SK-N-SH (cell line): Measurements from ENCODE around the gene KCND3. TPM values are rescaled to one million over a fixed set of nuclear protein-coding genes. Genes with fewer than 3 reads are reported as not detected.

Source experiments
- CTCF ChIA-PET: fragments of 300-600, 350-600 bp; formaldehyde crosslinking; extraction: SDS; loops from one replicate; lab custom pipeline; 2021; lab: Yijun Ruan, JAX
- POLR2A ChIA-PET: fragments of 350-600 bp; sonication (Branson Sonifier 250); formaldehyde crosslinking; extraction: SDS; loops from one replicate; lab custom pipeline; 2020; ENCODE audit warnings: antibody characterized with exemption, inconsistent platforms; lab: Yijun Ruan, JAX
- DNase-seq: peaks from one replicate; pipeline ENCODE4 v3.0.0; 2012
- H2AFZ ChIP-seq: fragments of 200-600 bp; sonication (generic); 2 replicates; pipeline ENCODE4 v1.8.1; 2016; ENCODE audit warnings: antibody characterized with exemption, mild to moderate bottlenecking, low read depth
- H3F3A ChIP-seq: fragments of 200-600 bp; sonication (generic); replicated peaks from 2 replicates; pipeline ENCODE3; 2016; ENCODE audit warnings: antibody characterized with exemption, mild to moderate bottlenecking; ENCODE audit not compliant: insufficient read depth
- H3K27ac ChIP-seq, 2 experiments: fragments of 200-500 bp in 1 of 2; fragments of 200-600 bp in 1 of 2; sonication (Bioruptor generic) in 1 of 2; sonication (generic), shearing (Covaris generic) in 1 of 2; 2 replicates each; pipeline versions ENCODE4 v1.5.1 to v1.6.1; 2014 to 2016; ENCODE audit warnings: low read depth in 2 of 2, inconsistent platforms in 1 of 2, low read length in 1 of 2, mild to moderate bottlenecking in 1 of 2, mixed read lengths in 1 of 2
- H3K27me3 ChIP-seq: fragments of 200-600 bp; sonication (generic), shearing (Covaris generic); 2 replicates; pipeline ENCODE4 v1.6.1; 2016; ENCODE audit warnings: mixed run types; ENCODE audit not compliant: insufficient read depth
- H3K36me3 ChIP-seq, 2 experiments: fragments of 200-500 bp in 1 of 2; fragments of 200-600 bp in 1 of 2; sonication (Bioruptor generic) in 1 of 2; sonication (generic) in 1 of 2; replicated peaks in 1 of 2; 2 replicates each; pipeline versions ENCODE3 to v1.5.1; 2014 to 2016; ENCODE audit warnings: low read length in 1 of 2, mild to moderate bottlenecking in 1 of 2; ENCODE audit not compliant: insufficient read depth in 2 of 2, control insufficient read depth in 1 of 2
- H3K4me1 ChIP-seq, 2 experiments: fragments of 200-500 bp in 1 of 2; fragments of 200-600 bp in 1 of 2; sonication (Bioruptor generic) in 1 of 2; sonication (generic), shearing (Covaris generic) in 1 of 2; 2 replicates each; pipeline versions ENCODE4 v1.5.1 to v1.6.1; 2014 to 2016; ENCODE audit warnings: low read depth in 1 of 2, low read length in 1 of 2, mixed run types in 1 of 2; ENCODE audit not compliant: insufficient read depth in 2 of 2, control insufficient read depth in 1 of 2
- H3K4me2 ChIP-seq: fragments of 200-600 bp; sonication (generic), shearing (Covaris generic); 2 replicates; pipeline ENCODE4 v1.6.1; 2017; ENCODE audit warnings: mixed run types
- H3K4me3 ChIP-seq, 2 experiments: fragments of 200-500 bp in 1 of 2; fragments of 200-600 bp in 1 of 2; sonication (Bioruptor generic) in 1 of 2; sonication (generic), shearing (Covaris generic) in 1 of 2; 2 replicates each; pipeline versions ENCODE4 v1.5.1 to v1.8.1; 2014 to 2016; ENCODE audit warnings: low read depth in 2 of 2, inconsistent platforms in 1 of 2, low read length in 1 of 2, mild to moderate bottlenecking in 1 of 2, mixed read lengths in 1 of 2, moderate library complexity in 1 of 2
- H3K79me2 ChIP-seq: fragments of 200-600 bp; sonication (generic); 2 replicates; pipeline ENCODE4 v1.8.1; 2017; ENCODE audit warnings: mild to moderate bottlenecking; ENCODE audit not compliant: insufficient read depth
- H3K9ac ChIP-seq: fragments of 200-600 bp; sonication (generic); 2 replicates; pipeline ENCODE4 v1.6.1; 2017; ENCODE audit warnings: mixed run types
- H3K9me2 ChIP-seq: fragments of 200-600 bp; sonication (generic); 2 replicates; pipeline ENCODE4 v1.6.1; 2017; ENCODE audit warnings: mixed run types
- H3K9me3 ChIP-seq: fragments of 200-600 bp; sonication (generic); 2 replicates; pipeline ENCODE4 v1.6.1; 2017; ENCODE audit warnings: mixed run types, mild to moderate bottlenecking, moderate library complexity
- H4K20me1 ChIP-seq: fragments of 200-600 bp; sonication (generic); 2 replicates; pipeline ENCODE4 v1.6.1; 2017; ENCODE audit warnings: mild to moderate bottlenecking, mixed run types; ENCODE audit not compliant: insufficient read depth
- CHD2 ChIP-seq: fragments of 150-350 bp; IDR thresholded peaks from 2 replicates; pipeline ENCODE4 v1.6.1; 2018; ENCODE audit warnings: low read length; ENCODE audit not compliant: partially characterized antibody
- ELF1 ChIP-seq: IDR thresholded peaks from 2 replicates; pipeline ENCODE4 v1.4.0; 2012
- EZH2phosphoT487 ChIP-seq: fragments of 200-600 bp; sonication (generic); IDR thresholded peaks from 2 replicates; pipeline ENCODE4 v1.6.1; 2017; ENCODE audit warnings: low read depth, mixed run types, mild to moderate bottlenecking, antibody characterized with exemption, moderate library complexity, borderline replicate concordance
- FOSL2 ChIP-seq: IDR thresholded peaks from 2 replicates; pipeline ENCODE4 v1.4.0; 2012; ENCODE audit warnings: low read depth, mild to moderate bottlenecking, moderate library complexity, borderline replicate concordance
- FOXJ3 ChIP-seq: sonication (generic); formaldehyde crosslinking; IDR thresholded peaks from 2 replicates; pipeline ENCODE4 v1.5.1; 2020; ENCODE audit warnings: mild to moderate bottlenecking, missing genetic modification reagents
- GABPA ChIP-seq: IDR thresholded peaks from 2 replicates; pipeline ENCODE4 v1.4.0; 2012; ENCODE audit warnings: low read depth, mild to moderate bottlenecking
- GATA2 ChIP-seq: sonication (generic); formaldehyde crosslinking; IDR thresholded peaks from 2 replicates; pipeline ENCODE4 v1.5.0; 2020; ENCODE audit warnings: mild to moderate bottlenecking, missing genetic modification reagents
- NFIC ChIP-seq: IDR thresholded peaks from 2 replicates; pipeline ENCODE4 v1.4.0; 2012; ENCODE audit warnings: borderline replicate concordance
- POLR2AphosphoS5 ChIP-seq: IDR thresholded peaks from 2 replicates; pipeline ENCODE4 v1.6.1; 2012; ENCODE audit warnings: low read depth, low read length
- RAD21 ChIP-seq: IDR thresholded peaks from 2 replicates; pipeline ENCODE4 v1.6.1; 2012; ENCODE audit warnings: mild to moderate bottlenecking, low read length
- RCOR1 ChIP-seq: fragments of 150-350 bp; IDR thresholded peaks from 2 replicates; pipeline ENCODE4 v1.6.1; 2017; ENCODE audit warnings: antibody characterized with exemption, low read length
- RFX5 ChIP-seq: IDR thresholded peaks from 2 replicates; pipeline ENCODE4 v1.6.1; 2012; ENCODE audit warnings: mild to moderate bottlenecking, improper control_type of control experiment, low read length
- RXRA ChIP-seq: IDR thresholded peaks from 2 replicates; pipeline ENCODE4 v1.4.0; 2012; ENCODE audit warnings: low read depth, mild to moderate bottlenecking, borderline replicate concordance
- SMC3 ChIP-seq: IDR thresholded peaks from 2 replicates; pipeline ENCODE4 v1.6.1; 2012; ENCODE audit warnings: low read depth, low read length, improper control_type of control experiment
- TAF1 ChIP-seq: IDR thresholded peaks from 2 replicates; pipeline ENCODE4 v1.6.1; 2012; ENCODE audit warnings: low read depth, mild to moderate bottlenecking, low read length, moderate library complexity, borderline replicate concordance
- TEAD4 ChIP-seq: IDR thresholded peaks from 2 replicates; pipeline ENCODE4 v1.4.0; 2012; ENCODE audit warnings: mild to moderate bottlenecking, borderline replicate concordance; ENCODE audit not compliant: insufficient read depth
- WGBS: methylation state at CpG from one replicate; pipeline ENCODE4 v1.1.6; 2017; ENCODE audit warnings: low lambda C conversion rate; 5-methylcytosine and 5-hydroxymethylcytosine counted together
- polyA plus RNA-seq, 3 experiments: library from polyadenylated mRNA; depleted of rRNA; stranded (reverse); fragments of >200 nt; gene quantifications; 2 replicates each; pipeline ENCODE4 v1.2.3, GENCODE V29; 2012
- TF ChIP-seq, protein P1 (sequence below): fragments of 200-600 bp; sonication (generic); IDR thresholded peaks from 2 replicates; pipeline ENCODE4 v1.6.1; 2017; ENCODE audit warnings: antibody characterized with exemption, mild to moderate bottlenecking, moderate library complexity
- TF ChIP-seq, protein P2 (sequence below): IDR thresholded peaks from 2 replicates; pipeline ENCODE4; 2012

The KCND3 gene
- polyA plus RNA-seq, 1 of the 3 experiments (the other 2 are of a cell fraction): not detected

DNA sequence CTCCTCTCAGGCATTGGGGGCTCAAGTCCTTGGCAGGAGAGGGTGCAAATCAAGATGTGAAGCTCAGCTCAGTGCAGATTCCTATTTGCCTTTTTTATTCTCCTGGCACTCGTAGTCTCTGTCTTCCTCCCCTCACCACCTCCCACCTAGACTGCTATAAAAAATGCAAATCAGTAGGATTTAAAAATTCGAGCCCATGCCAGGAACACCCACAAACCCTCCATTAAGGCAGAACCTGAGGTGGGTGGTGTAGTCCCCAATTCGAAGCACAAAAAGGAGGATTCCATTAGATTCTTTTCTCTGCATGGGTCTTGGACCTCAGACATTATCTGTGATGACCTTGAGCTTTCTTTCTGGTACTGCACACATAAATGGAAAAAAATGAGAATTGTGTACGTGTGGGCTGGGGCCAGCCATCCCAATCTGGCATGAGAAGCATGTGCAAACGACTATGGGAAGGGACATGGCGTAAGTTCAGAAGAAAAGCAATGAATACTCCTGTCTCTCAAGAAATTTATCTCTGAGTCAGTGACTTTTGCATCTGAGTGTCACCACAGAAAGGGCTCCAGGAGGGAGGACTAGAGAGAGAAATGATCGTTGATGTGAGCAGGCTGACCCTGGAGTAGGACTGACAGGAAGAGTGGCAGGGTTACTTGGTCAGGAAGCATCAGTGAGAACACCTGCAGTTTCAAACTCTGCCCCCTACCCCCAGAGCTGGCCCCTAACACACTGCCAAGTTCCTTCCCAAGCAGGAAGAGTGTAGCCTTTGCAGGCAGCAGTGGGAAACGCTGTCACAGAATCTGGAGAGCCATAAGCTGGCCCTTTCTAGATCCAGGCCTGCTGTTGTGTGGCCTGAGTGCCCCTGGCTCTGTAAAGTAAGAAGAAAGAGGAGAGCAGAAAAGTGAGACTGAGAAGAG lies 252.0 kb downstream of the KCND3 start:
- no peaks in the 10 kb centered on the region for H4K20me1 ChIP-seq
- H3K4me2 ChIP-seq: peak overlapping the region; percentile 92; the same call in 1 of the 2 replicates
- no peak overlapping the region for H3K9ac ChIP-seq
- POLR2A ChIA-PET: interaction anchor here (0.8 kb wide), 1 partner anchor 229 kb away, joined by 3 read pairs; no protein-coding TSS in a partner anchor
- H3K9me2 ChIP-seq: no peaks in the 10 kb centered on the region
- no peak overlapping the region for H2AFZ ChIP-seq
- H3F3A ChIP-seq: peaks cover 6% of the 10 kb centered on the region
- peaks cover 8 to 15% of the 10 kb centered on the region in 2 experiments; a peak in 3 of 4 replicates for H3K4me1 ChIP-seq
- no peak for DNase-seq
- H3K36me3 ChIP-seq: no peaks in the 10 kb centered on the region
- 70% methylated on average over 7 of the region's 8 CpGs for WGBS
- CTCF ChIA-PET: interaction anchor here (0.7 to 2.7 kb wide), 8 partner anchors 10 to 632 kb away, joined by 3 to 10 read pairs (median 6); no protein-coding TSS in a partner anchor
- no peaks in the 10 kb centered on the region for H3K79me2 ChIP-seq
- TF ChIP-seq SMC3 (no peak), FOSL2 (no peak), POLR2AphosphoS5 (no peak), TAF1 (no peak), RAD21 (no peak), RCOR1 (no peak), TEAD4 (no peak), RFX5 (no peak), GABPA (no peak), GATA2 (no peak), NFIC (no peak), ELF1 (no peak), CHD2 (no peak), RXRA (no peak), FOXJ3 (no peak), EZH2phosphoT487 (no peak)
- TF ChIP-seq, protein P1, sequence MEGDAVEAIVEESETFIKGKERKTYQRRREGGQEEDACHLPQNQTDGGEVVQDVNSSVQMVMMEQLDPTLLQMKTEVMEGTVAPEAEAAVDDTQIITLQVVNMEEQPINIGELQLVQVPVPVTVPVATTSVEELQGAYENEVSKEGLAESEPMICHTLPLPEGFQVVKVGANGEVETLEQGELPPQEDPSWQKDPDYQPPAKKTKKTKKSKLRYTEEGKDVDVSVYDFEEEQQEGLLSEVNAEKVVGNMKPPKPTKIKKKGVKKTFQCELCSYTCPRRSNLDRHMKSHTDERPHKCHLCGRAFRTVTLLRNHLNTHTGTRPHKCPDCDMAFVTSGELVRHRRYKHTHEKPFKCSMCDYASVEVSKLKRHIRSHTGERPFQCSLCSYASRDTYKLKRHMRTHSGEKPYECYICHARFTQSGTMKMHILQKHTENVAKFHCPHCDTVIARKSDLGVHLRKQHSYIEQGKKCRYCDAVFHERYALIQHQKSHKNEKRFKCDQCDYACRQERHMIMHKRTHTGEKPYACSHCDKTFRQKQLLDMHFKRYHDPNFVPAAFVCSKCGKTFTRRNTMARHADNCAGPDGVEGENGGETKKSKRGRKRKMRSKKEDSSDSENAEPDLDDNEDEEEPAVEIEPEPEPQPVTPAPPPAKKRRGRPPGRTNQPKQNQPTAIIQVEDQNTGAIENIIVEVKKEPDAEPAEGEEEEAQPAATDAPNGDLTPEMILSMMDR: no peak
- TF ChIP-seq, protein P2, sequence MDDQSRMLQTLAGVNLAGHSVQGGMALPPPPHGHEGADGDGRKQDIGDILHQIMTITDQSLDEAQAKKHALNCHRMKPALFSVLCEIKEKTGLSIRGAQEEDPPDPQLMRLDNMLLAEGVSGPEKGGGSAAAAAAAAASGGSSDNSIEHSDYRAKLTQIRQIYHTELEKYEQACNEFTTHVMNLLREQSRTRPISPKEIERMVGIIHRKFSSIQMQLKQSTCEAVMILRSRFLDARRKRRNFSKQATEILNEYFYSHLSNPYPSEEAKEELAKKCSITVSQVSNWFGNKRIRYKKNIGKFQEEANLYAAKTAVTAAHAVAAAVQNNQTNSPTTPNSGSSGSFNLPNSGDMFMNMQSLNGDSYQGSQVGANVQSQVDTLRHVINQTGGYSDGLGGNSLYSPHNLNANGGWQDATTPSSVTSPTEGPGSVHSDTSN: no peak
- H3K4me3 ChIP-seq: peak overlapping the region; percentile 66 to 85; a peak in 3 of 4 replicates
- H3K27me3 ChIP-seq: no peaks in the 10 kb centered on the region
- H3K9me3 ChIP-seq: no peaks in the 10 kb centered on the region
- H3K27ac ChIP-seq: no peak overlapping the region; a peak in 1 of 4 replicates
